ENCODE results near the gene ORM1.

The ORM1 gene

DNA sequence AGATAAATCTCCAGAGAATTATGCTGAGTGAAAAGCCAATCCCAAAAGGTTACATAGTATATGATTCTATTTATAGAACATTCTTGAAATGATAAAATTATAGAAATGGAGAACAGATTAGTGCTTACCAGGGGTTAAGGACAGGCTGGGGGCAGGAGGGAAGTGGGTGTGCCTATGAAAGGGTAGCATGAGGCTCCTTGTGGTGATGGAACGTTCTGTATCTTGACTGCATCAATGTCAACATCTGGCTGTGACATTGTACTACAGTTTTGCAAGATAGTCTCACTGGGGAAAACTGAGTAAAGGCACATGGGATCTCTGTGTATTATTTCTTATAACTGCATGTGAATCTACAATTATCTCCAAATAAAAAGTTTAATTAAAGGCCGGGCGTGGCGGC lies 29.0 kb downstream of the ORM1 start:
- in situ Hi-C loops (cut with HindIII; ENCODE audit: low sequenced_read_pairs) = no loop called here
- H3K4me3 ChIP-seq (ENCODE audit: low read depth, low read length) = no peak overlapping the region
- DNase-seq (ENCODE audit: low read depth) = no peak
- TF ChIP-seq, protein P1, sequence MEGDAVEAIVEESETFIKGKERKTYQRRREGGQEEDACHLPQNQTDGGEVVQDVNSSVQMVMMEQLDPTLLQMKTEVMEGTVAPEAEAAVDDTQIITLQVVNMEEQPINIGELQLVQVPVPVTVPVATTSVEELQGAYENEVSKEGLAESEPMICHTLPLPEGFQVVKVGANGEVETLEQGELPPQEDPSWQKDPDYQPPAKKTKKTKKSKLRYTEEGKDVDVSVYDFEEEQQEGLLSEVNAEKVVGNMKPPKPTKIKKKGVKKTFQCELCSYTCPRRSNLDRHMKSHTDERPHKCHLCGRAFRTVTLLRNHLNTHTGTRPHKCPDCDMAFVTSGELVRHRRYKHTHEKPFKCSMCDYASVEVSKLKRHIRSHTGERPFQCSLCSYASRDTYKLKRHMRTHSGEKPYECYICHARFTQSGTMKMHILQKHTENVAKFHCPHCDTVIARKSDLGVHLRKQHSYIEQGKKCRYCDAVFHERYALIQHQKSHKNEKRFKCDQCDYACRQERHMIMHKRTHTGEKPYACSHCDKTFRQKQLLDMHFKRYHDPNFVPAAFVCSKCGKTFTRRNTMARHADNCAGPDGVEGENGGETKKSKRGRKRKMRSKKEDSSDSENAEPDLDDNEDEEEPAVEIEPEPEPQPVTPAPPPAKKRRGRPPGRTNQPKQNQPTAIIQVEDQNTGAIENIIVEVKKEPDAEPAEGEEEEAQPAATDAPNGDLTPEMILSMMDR (IDR thresholded peaks at IDR 0.05; ENCODE audit: low read depth, low read length, missing control alignments) = no peak

DNA sequence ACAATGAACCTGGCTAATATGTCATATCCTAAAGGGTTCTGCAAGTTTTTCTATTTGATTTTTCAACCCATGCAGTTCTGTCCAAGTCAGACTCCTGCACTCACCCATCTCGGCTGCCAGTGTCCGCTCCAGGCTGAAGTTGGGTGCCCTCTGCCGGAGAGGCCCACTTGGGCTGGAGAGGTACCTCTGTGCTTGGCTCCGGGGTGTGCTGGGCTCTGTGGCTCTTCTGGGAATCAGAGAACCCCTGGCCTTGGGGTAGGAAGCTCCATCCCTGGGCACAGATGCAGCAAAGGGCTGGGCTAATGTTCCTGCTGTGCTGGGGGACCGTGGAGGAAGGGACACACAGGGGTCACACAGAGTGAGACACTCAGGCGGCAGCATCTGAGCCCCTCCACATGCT lies 32.9 kb downstream of the ORM1 start:
- H3K4me3 ChIP-seq (ENCODE audit: low read depth, low read length) = no peak overlapping the region
- in situ Hi-C loops (cut with HindIII; ENCODE audit: low sequenced_read_pairs) = no loop called here
- DNase-seq (ENCODE audit: low read depth) = no peak
- TF ChIP-seq, protein P1 (IDR thresholded peaks at IDR 0.05; ENCODE audit: low read depth, low read length, missing control alignments) = no peak

DNA sequence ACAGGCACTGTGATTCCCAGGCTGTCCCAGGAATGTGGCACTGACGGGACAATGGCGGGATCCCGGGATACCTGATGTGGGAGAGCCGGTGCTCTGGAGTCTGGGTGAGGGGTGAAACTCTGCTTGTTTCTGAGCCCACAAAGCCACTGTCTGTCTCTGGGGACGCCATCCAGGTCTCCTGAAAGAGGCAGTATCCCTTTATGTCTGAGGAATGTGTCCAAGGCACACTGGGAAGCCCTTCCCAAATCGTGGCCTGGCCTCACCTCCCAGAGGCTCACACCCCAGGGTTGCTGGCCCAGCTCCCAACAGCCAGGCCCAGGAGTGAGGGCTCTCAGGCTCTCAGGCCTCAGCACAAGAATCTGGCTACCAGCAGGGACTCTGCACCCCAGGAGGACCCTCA lies 33.9 kb downstream of the ORM1 start:
- in situ Hi-C loops (cut with HindIII; ENCODE audit: low sequenced_read_pairs) = no loop called here
- no peak overlapping the region for H3K4me3 ChIP-seq (ENCODE audit: low read depth, low read length)
- TF ChIP-seq, protein P1 (IDR thresholded peaks at IDR 0.05; ENCODE audit: low read depth, low read length, missing control alignments) = no peak
- DNase-seq (ENCODE audit: low read depth) = no peak

DNA sequence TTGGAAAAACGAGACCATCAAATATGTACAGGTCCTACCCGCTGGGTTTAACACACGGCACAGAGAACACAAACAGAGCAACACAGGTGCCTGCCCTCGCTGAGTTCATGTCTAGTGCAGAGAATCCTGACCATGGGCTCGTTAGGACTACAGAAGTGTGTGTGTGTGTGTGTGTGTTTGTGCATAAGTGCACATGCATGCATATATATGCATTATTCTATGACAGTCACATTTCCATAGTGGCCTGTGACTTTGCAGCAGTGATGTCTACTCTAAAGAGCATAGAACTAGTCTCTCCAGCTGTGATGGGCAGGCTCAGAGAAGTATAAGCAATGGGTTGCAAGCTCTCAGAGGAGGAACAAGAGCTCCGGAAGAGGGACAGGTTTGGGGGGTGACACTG lies 34.5 kb downstream of the ORM1 start:
- TF ChIP-seq, protein P1 (IDR thresholded peaks at IDR 0.05; ENCODE audit: low read depth, low read length, missing control alignments) = no peak
- H3K4me3 ChIP-seq (ENCODE audit: low read depth, low read length) = no peak overlapping the region
- no peak for DNase-seq (ENCODE audit: low read depth)
- in situ Hi-C loops (cut with HindIII; ENCODE audit: low sequenced_read_pairs) = no loop called here

DNA sequence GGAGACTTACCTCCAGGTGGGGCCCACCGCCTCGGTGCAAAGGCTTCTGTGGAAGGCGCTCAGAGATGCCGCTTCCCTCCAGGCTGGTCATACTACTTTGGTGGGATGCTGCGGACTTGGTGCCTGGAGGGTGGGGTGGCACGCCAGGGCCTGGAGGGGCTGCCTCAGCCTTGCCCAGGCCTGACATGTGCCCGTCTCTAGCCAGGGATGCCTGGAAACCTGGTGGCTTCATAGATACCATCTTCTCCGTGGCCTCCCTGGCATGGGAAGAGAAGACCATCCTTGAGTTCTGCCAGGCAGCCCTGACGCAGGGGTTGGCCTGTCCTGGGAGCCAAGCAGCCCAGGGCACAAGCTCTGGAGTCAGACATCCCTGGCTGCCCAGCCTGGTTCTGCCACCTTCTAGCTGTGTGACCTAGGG lies 35.0 kb downstream of the ORM1 start:
- in situ Hi-C loops (cut with HindIII; ENCODE audit: low sequenced_read_pairs) = no loop called here
- no peak overlapping the region for H3K4me3 ChIP-seq (ENCODE audit: low read depth, low read length)
- DNase-seq (ENCODE audit: low read depth) = no peak
- TF ChIP-seq, protein P1 (IDR thresholded peaks at IDR 0.05; ENCODE audit: low read depth, low read length, missing control alignments) = no peak

DNA sequence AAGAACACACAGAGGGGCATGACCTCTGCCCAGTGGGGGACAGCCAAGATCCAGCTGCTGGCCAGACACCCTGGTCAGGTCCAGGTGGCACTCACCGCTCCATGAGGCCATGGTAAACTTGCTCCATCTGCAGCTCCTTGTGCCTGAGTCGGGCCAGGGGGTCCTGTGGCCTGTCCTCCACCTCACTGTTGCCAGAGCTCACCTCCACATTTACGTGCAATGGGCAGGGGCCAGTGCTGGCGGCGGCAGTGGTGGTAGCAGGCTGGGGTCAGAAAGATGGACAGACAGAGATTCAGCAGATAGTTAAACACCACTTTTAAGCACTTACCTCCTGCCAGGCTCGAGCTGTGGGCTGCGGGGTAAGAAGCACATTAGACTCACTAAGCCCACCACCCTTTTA lies 36.9 kb downstream of the ORM1 start:
- TF ChIP-seq, protein P1 (IDR thresholded peaks at IDR 0.05; ENCODE audit: low read depth, low read length, missing control alignments) = no peak
- no peak overlapping the region for H3K4me3 ChIP-seq (ENCODE audit: low read depth, low read length)
- no peak for DNase-seq (ENCODE audit: low read depth)
- in situ Hi-C loops (cut with HindIII; ENCODE audit: low sequenced_read_pairs) = no loop called here

DNA sequence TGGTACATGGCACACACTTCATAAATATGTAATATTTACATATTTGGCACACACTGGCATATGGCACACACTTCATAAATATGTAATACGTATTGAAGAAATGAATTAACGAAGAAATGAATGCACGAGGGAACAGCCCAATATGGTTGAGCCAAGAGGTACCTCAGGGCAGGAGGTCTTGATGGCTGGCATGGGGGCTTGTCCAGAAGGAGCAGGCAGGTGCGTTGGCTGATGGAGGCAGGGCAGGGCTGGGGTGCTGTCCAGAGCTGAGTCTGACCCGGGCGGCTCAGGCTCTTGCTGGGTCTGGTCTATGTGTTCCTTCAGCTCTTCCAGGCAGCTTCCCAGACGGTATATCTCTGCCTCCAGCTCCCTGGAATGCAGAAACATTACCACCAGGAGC lies 38.6 kb downstream of the ORM1 start:
- TF ChIP-seq, protein P1 (IDR thresholded peaks at IDR 0.05; ENCODE audit: low read depth, low read length, missing control alignments) = no peak
- no peak for DNase-seq (ENCODE audit: low read depth)
- no peak overlapping the region for H3K4me3 ChIP-seq (ENCODE audit: low read depth, low read length)
- in situ Hi-C loops (cut with HindIII; ENCODE audit: low sequenced_read_pairs) = no loop called here

Data from astrocyte of the cerebellum (primary cell).